B cell (primary cell): ENCODE results near the gene BNC2. TPM values are rescaled to one million over a fixed set of nuclear protein-coding genes. Genes with fewer than 3 reads are reported as not detected.

Source experiments
- ATAC-seq: fragments of 200-7000 bp; cut with Tn5 transposase; one replicate; pipeline ENCODE4 v1.10.0; 2021; ENCODE audit warnings: low read depth, mild to moderate bottlenecking, moderate number of reproducible peaks, moderate library complexity
- CTCF ChIA-PET: fragments of 350-600 bp; sonication (Branson Sonifier 250); formaldehyde crosslinking; loops from one replicate; lab custom pipeline; 2021; ENCODE audit warnings: antibody characterized with exemption, inconsistent platforms; lab: Charles Lee
- POLR2A ChIA-PET: fragments of 350-600 bp; sonication (Branson Sonifier 250); formaldehyde crosslinking; loops from one replicate; lab custom pipeline; 2021; ENCODE audit warnings: antibody characterized with exemption; lab: Charles Lee
- DNase-seq: peaks from one replicate; pipeline ENCODE4 v3.0.0; 2013
- H2AFZ ChIP-seq: 2 replicates; pipeline ENCODE4 v1.6.1; 2012; ENCODE audit warnings: mild to moderate bottlenecking, low read depth, low read length; ENCODE audit not compliant: insufficient read depth, poor library complexity, severe bottlenecking
- H3K27ac ChIP-seq, 2 donors: 1 replicate in 1 of 2; 2 replicates in 1 of 2; pipeline ENCODE4 v1.5.1; 2012 to 2013; ENCODE audit warnings: low read length in 2 of 2, mild to moderate bottlenecking in 2 of 2, moderate library complexity in 1 of 2
- H3K27me3 ChIP-seq, 4 experiments: fragments of 200-600 bp in 1 of 4; sonication (generic) in 1 of 4; replicated peaks in 1 of 4; 1 replicate in 2 of 4; 2 replicates in 2 of 4; pipeline versions ENCODE4 v1.6.1 to v1.7.0; 2013 to 2016; ENCODE audit warnings: low read length in 3 of 4, mild to moderate bottlenecking in 2 of 4, mixed read lengths in 1 of 4, moderate library complexity in 1 of 4; ENCODE audit not compliant: insufficient read depth in 4 of 4, control insufficient read depth in 3 of 4; ENCODE audit errors: control extremely low read depth in 1 of 4
- H3K36me3 ChIP-seq, 2 experiments: replicated peaks in 1 of 2; 1 replicate in 1 of 2; 2 replicates in 1 of 2; pipeline versions ENCODE4 v1.6.1 to v1.7.1; 2013; ENCODE audit warnings: low read length in 1 of 2; ENCODE audit not compliant: insufficient read depth in 2 of 2, control insufficient read depth in 1 of 2; ENCODE audit errors: control extremely low read depth in 1 of 2, extremely low read depth in 1 of 2
- H3K4me1 ChIP-seq, 2 donors: fragments of 200-600 bp in 1 of 2; sonication (generic) in 1 of 2; 1 replicate in 1 of 2; 2 replicates in 1 of 2; pipeline versions ENCODE4 v1.5.1 to v1.6.1; 2013 to 2017; ENCODE audit warnings: low read length in 2 of 2; ENCODE audit not compliant: control insufficient read depth in 2 of 2, insufficient read depth in 2 of 2
- H3K4me2 ChIP-seq: replicated peaks from 2 replicates; pipeline ENCODE3; 2012; ENCODE audit warnings: mild to moderate bottlenecking, low read depth, low read length; ENCODE audit not compliant: poor library complexity, severe bottlenecking
- H3K4me3 ChIP-seq, 5 experiments: fragments of 200-600 bp in 1 of 5; sonication (generic) in 1 of 5; 1 replicate in 3 of 5; 2 replicates in 2 of 5; pipeline versions ENCODE4 v1.5.1 to v1.7.0; 2011 to 2016; ENCODE audit warnings: low read length in 4 of 5, mild to moderate bottlenecking in 4 of 5, low read depth in 2 of 5, control low read depth in 1 of 5, moderate library complexity in 1 of 5; ENCODE audit not compliant: insufficient read depth in 1 of 5; ENCODE audit errors: control extremely low read depth in 1 of 5, extremely low read depth in 1 of 5
- H3K79me2 ChIP-seq: fragments of 200-600 bp; sonication (generic); one replicate; pipeline ENCODE4 v1.6.0; 2016; ENCODE audit warnings: low read length; ENCODE audit not compliant: control insufficient read depth, insufficient read depth
- H3K9ac ChIP-seq: fragments of 200-600 bp; sonication (generic); 2 replicates; pipeline ENCODE4 v1.6.1; 2017; ENCODE audit warnings: mild to moderate bottlenecking, low read length, moderate library complexity
- H3K9me3 ChIP-seq, 3 donors: one replicate each; pipeline versions ENCODE4 v1.6.1 to v1.7.1; 2013; ENCODE audit warnings: low read length in 2 of 3; ENCODE audit not compliant: control insufficient read depth in 2 of 3, insufficient read depth in 1 of 3; ENCODE audit errors: control extremely low read depth in 1 of 3
- H4K20me1 ChIP-seq: 2 replicates; pipeline ENCODE4 v1.6.0; 2012; ENCODE audit warnings: mild to moderate bottlenecking, low read length; ENCODE audit not compliant: insufficient read depth, control insufficient read depth, poor library complexity, severe bottlenecking
- H3K27ac Mint-ChIP-seq: one replicate; pipeline ENCODE4 v1.8.0; 2021; ENCODE audit warnings: mixed read lengths
- H3K27me3 Mint-ChIP-seq: one replicate; pipeline ENCODE4 v1.8.0; 2021; ENCODE audit warnings: mixed read lengths
- H3K4me1 Mint-ChIP-seq: one replicate; pipeline ENCODE4 v1.8.0; 2021; ENCODE audit warnings: mixed read lengths
- H3K4me3 Mint-ChIP-seq: one replicate; pipeline ENCODE4 v1.8.0; 2021; ENCODE audit warnings: mixed read lengths
- H3K9me3 Mint-ChIP-seq: one replicate; pipeline ENCODE4 v1.8.0; 2022; ENCODE audit warnings: mixed read lengths; ENCODE audit not compliant: insufficient read depth
- EZH2 ChIP-seq: IDR thresholded peaks from 2 replicates; pipeline ENCODE4 v1.6.1; 2012; ENCODE audit warnings: borderline replicate concordance, low read depth, mild to moderate bottlenecking, moderate library complexity, low read length; ENCODE audit not compliant: insufficient read depth, poor library complexity, severe bottlenecking
- WGBS: methylation state at CpG from one replicate; pipeline ENCODE4 v1.1.5; 2013; ENCODE audit warnings: missing lambda C conversion rate; ENCODE audit not compliant: insufficient coverage; 5-methylcytosine and 5-hydroxymethylcytosine counted together
- intact Hi-C: fragments of 100-400 bp; cut with micrococcal nuclease; formaldehyde crosslinking; loops from one replicate; pipeline ENCODE4 v1.10.0; 2022
- polyA plus RNA-seq: library from polyadenylated mRNA; depleted of rRNA; stranded (reverse); fragments of >200 nt; gene quantifications from 2 replicates; pipeline ENCODE4 v1.2.3, GENCODE V29; 2012
- total RNA-seq, 2 donors: library from RNA; stranded (reverse); fragments of 120-200 nt in 1 of 2; gene quantifications; 1 replicate in 1 of 2; 2 replicates in 1 of 2; pipeline versions ENCODE4 v1.2.3 to v1.2.4, GENCODE V29; 2013 to 2022
- TF ChIP-seq, protein P1 (sequence below): fragments of 200-600 bp; IDR thresholded peaks from one replicate; pipeline ENCODE4 v1.8.0; 2022; ENCODE audit warnings: antibody characterized with exemption, mild to moderate bottlenecking

Gene BNC2
- total and polyA plus RNA-seq, 2 donors (not counting 1 experiment from before 2014, with no cell fraction given): 0.01 TPM; not detected in 1

DNA sequence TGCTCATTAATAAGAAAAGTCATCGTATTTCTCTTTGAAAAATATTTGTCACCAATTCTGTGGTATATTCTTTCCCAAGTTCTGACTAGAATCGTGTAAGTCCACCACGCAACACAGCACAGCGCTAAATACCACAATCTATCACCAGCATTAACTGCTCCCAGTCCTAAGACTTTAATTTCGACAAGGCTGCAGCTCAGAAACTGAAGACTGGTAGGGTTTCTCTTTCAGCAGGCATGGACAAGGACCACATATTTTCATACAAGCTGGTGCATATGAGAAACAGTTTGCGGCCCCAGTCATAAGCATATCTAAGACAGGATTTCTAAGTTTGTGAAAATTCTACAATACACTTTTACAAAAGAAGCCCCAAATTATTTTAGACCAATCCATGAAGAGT, 24.1 kb downstream of the BNC2 start:
- no peaks in the 10 kb centered on the region for H4K20me1 ChIP-seq
- no peaks in the 10 kb centered on the region for H3K4me1 ChIP-seq
- TF ChIP-seq, protein P1, sequence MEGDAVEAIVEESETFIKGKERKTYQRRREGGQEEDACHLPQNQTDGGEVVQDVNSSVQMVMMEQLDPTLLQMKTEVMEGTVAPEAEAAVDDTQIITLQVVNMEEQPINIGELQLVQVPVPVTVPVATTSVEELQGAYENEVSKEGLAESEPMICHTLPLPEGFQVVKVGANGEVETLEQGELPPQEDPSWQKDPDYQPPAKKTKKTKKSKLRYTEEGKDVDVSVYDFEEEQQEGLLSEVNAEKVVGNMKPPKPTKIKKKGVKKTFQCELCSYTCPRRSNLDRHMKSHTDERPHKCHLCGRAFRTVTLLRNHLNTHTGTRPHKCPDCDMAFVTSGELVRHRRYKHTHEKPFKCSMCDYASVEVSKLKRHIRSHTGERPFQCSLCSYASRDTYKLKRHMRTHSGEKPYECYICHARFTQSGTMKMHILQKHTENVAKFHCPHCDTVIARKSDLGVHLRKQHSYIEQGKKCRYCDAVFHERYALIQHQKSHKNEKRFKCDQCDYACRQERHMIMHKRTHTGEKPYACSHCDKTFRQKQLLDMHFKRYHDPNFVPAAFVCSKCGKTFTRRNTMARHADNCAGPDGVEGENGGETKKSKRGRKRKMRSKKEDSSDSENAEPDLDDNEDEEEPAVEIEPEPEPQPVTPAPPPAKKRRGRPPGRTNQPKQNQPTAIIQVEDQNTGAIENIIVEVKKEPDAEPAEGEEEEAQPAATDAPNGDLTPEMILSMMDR: no peak
- no peak for TF ChIP-seq EZH2
- no peaks in the 10 kb centered on the region for H3K27me3 Mint-ChIP-seq
- H3K36me3 ChIP-seq: no peaks in the 10 kb centered on the region
- ChIA-PET CTCF (no interaction called here), POLR2A (no interaction called here)
- no peak overlapping the region for H2AFZ ChIP-seq
- no peaks in the 10 kb centered on the region for H3K4me1 Mint-ChIP-seq
- H3K4me3 ChIP-seq: no peak overlapping the region
- no peak overlapping the region for H3K4me3 Mint-ChIP-seq
- H3K79me2 ChIP-seq: no peaks in the 10 kb centered on the region
- DNase-seq (no peak), ATAC-seq (no peak)
- H3K27me3 ChIP-seq: no peaks in the 10 kb centered on the region
- no peaks in the 10 kb centered on the region for H3K9me3 ChIP-seq
- intact Hi-C loops: no loop called here
- no peak overlapping the region for H3K27ac Mint-ChIP-seq
- WGBS: 93% methylated on average over 5 of the region's 6 CpGs
- no peak overlapping the region for H3K27ac ChIP-seq
- no peaks in the 10 kb centered on the region for H3K9me3 Mint-ChIP-seq
- H3K9ac ChIP-seq: no peak overlapping the region
- no peak overlapping the region for H3K4me2 ChIP-seq

DNA sequence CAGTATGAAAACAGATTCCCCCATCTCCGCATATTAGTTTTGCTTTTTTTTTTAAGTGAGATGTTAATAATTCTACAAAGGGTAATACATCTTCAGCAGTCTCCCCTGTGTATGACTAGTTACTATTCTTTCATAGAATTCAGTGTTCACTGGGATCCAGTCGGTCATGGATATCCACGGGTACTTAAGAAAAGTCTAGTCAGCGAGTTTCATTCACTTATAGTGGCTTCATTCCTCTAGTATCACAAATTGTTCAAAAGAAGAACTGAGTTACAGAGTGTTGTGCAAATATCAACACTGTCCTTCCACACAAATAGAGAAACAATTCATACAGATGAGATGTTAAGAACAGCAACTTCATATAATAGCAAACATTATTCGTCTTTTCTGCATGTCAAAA, 35.7 kb downstream of the BNC2 start:
- Mint-ChIP-seq H3K4me1 (no peaks in the 10 kb centered on the region), H3K9me3 (no peaks in the 10 kb centered on the region), H3K27me3 (no peaks in the 10 kb centered on the region), H3K4me3 (no peak overlapping the region), H3K27ac (no peak overlapping the region)
- H3K9me3 ChIP-seq: peaks cover 0 to 4% (median 0%) of the 10 kb centered on the region in 3 donors
- H3K4me1 ChIP-seq: no peaks in the 10 kb centered on the region
- no peaks in the 10 kb centered on the region for H3K79me2 ChIP-seq
- no peak overlapping the region for H2AFZ ChIP-seq
- no peak for DNase-seq
- POLR2A ChIA-PET: no interaction called here
- H3K4me3 ChIP-seq: no peak overlapping the region
- WGBS: no CpG with 5 or more reads among the region's 5 CpGs
- TF ChIP-seq, protein P1: no peak
- TF ChIP-seq EZH2: no peak
- no peaks in the 10 kb centered on the region for H4K20me1 ChIP-seq
- no peaks in the 10 kb centered on the region for H3K36me3 ChIP-seq
- no peak overlapping the region for H3K4me2 ChIP-seq
- no peak overlapping the region for H3K9ac ChIP-seq
- H3K27me3 ChIP-seq: no peaks in the 10 kb centered on the region
- no peak overlapping the region for H3K27ac ChIP-seq
- intact Hi-C loops: no loop called here
- no peak for ATAC-seq
- CTCF ChIA-PET: no interaction called here
